Body of pancreas (tissue), 4 donors: ENCODE data around the gene DLG1. TPM values are rescaled to one million over a fixed set of nuclear protein-coding genes. Genes with fewer than 3 reads are reported as not detected.

Experiments used
- ATAC-seq: fragments of 150-250 bp; one replicate; pipeline ENCODE4 v1.9.1; 2016
- DNase-seq, 4 donors: peaks; one replicate each; pipeline ENCODE4 v3.0.0-alpha.2; 2019
- H3K27ac ChIP-seq, 4 donors: fragments of 200-600 bp; sonication (generic); 1 replicate in 3 of 4; 2 replicates in 1 of 4; pipeline versions ENCODE4 v1.5.1 to v1.6.1; 2016 to 2019; ENCODE audit warnings: mild to moderate bottlenecking in 1 of 4, mixed read lengths in 1 of 4, moderate library complexity in 1 of 4
- H3K27me3 ChIP-seq, 2 donors: fragments of 200-600 bp; sonication (generic); one replicate each; pipeline ENCODE4 v1.6.0; 2016; ENCODE audit warnings: mild to moderate bottlenecking in 1 of 2
- H3K36me3 ChIP-seq, 2 donors: fragments of 200-600 bp; sonication (generic); replicated peaks in 1 of 2; 2 replicates each; pipeline ENCODE4 v1.5.1; 2016; ENCODE audit warnings: low read depth in 2 of 2; ENCODE audit not compliant: insufficient read depth in 1 of 2
- H3K4me1 ChIP-seq: fragments of 200-600 bp; sonication (generic); one replicate; pipeline ENCODE4 v1.6.0; 2016
- H3K4me3 ChIP-seq, 2 donors: fragments of 200-600 bp; sonication (generic); 1 replicate in 1 of 2; 2 replicates in 1 of 2; pipeline ENCODE4 v1.5.1; 2016 to 2019
- H3K9me3 ChIP-seq, 3 donors: fragments of 200-600 bp; sonication (generic); 1 replicate in 2 of 3; 2 replicates in 1 of 3; pipeline ENCODE4 v1.5.1; 2016
- CTCF ChIP-seq, 7 experiments: fragments of 450-650 bp in 4 of 7; fragments of 200-600 bp in 3 of 7; sonication (generic) in 3 of 7; IDR thresholded peaks; one replicate each; pipeline ENCODE4 v1.5.1; 2016 to 2019; ENCODE audit warnings: antibody characterized with exemption in 7 of 7
- POLR2A ChIP-seq, 3 donors: fragments of 450-650 bp; IDR thresholded peaks; one replicate each; pipeline ENCODE4 v1.6.1; 2016; ENCODE audit warnings: antibody characterized with exemption in 3 of 3, mild to moderate bottlenecking in 2 of 3
- WGBS, 2 donors: methylation state at CpG; one replicate each; pipeline ENCODE4 v1.1.5; 2017; 5-methylcytosine and 5-hydroxymethylcytosine counted together
- intact Hi-C: fragments of 100-400 bp; cut with DNase I; formaldehyde crosslinking; loops from one replicate; pipeline ENCODE4 v1.15.1; 2023
- total RNA-seq, 2 donors: library from RNA; depleted of rRNA; stranded (reverse); fragments of >200 nt; gene quantifications; one replicate each; pipeline ENCODE4 v1.1.0, GENCODE V29; 2016

The DLG1 gene
- total RNA-seq, 2 donors from 2014 or later, result 45.8 to 48.8 TPM

GRCh38 chr3:197050511-197050910, 247.9 kb downstream of the DLG1 start:
- Histone ChIP-seq H3K36me3 (peaks cover 0 to 4% of the 10 kb centered on the region in 2 donors), H3K4me1 (no peaks in the 10 kb centered on the region), H3K27me3 (no peaks in the 10 kb centered on the region), H3K27ac (no peak overlapping the region), H3K4me3 (no peak overlapping the region), H3K9me3 (no peaks in the 10 kb centered on the region)
- WGBS, 2 donors, result 80 to 95% methylated on average over 2 of the region's 2 CpGs
- intact Hi-C loops, result no loop called here
- no peak for TF ChIP-seq CTCF (IDR thresholded peaks at IDR 0.05)
- no peak for TF ChIP-seq POLR2A (IDR thresholded peaks at IDR 0.05)
- no peak for DNase-seq
- ATAC-seq, result no peak

- intact Hi-C loops, result no loop called here
- no peaks in the 10 kb centered on the region for H3K4me1 ChIP-seq
- TF ChIP-seq POLR2A (IDR thresholded peaks at IDR 0.05), result no peak
- no peak for TF ChIP-seq CTCF (IDR thresholded peaks at IDR 0.05)
- no peak overlapping the region for H3K4me3 ChIP-seq
- peaks cover 0 to 6% of the 10 kb centered on the region in 2 donors for H3K36me3 ChIP-seq
- H3K27me3 ChIP-seq, result no peaks in the 10 kb centered on the region
- H3K27ac ChIP-seq, result no peak overlapping the region
- H3K9me3 ChIP-seq, result no peaks in the 10 kb centered on the region
- no peak for DNase-seq
- WGBS, 2 donors, result 96% methylated on average over 4 of the region's 4 CpGs
- ATAC-seq, result no peak
Observed at GRCh38 chr3:197042539-197042938, 255.9 kb downstream of the DLG1 start.

- Histone ChIP-seq H3K9me3 (no peaks in the 10 kb centered on the region), H3K27ac (no peak overlapping the region), H3K27me3 (no peaks in the 10 kb centered on the region), H3K4me1 (no peaks in the 10 kb centered on the region), H3K4me3 (no peak overlapping the region), H3K36me3 (peaks cover 0 to 6% of the 10 kb centered on the region in 2 donors)
- ATAC-seq (no peak), DNase-seq (no peak)
- no peak for TF ChIP-seq CTCF (IDR thresholded peaks at IDR 0.05)
- no peak for TF ChIP-seq POLR2A (IDR thresholded peaks at IDR 0.05)
- WGBS, 2 donors, result 86 to 88% methylated on average over 6 of the region's 6 CpGs
- intact Hi-C loops, result no loop called here
Observed at GRCh38 chr3:197041875-197042488, 256.4 kb downstream of the DLG1 start.

- intact Hi-C loops, result no loop called here
- no peak overlapping the region for H3K4me3 ChIP-seq
- no peaks in the 10 kb centered on the region for H3K27me3 ChIP-seq
- TF ChIP-seq CTCF (IDR thresholded peaks at IDR 0.05), result no peak
- H3K9me3 ChIP-seq, result no peaks in the 10 kb centered on the region
- no peaks in the 10 kb centered on the region for H3K4me1 ChIP-seq
- H3K27ac ChIP-seq, result no peak overlapping the region
- ATAC-seq (no peak), DNase-seq (no peak)
- 63 to 74% methylated on average over 4 of the region's 4 CpGs for WGBS, 2 donors
- peaks cover 0 to 6% of the 10 kb centered on the region in 2 donors for H3K36me3 ChIP-seq
Observed at GRCh38 chr3:197040658-197041057, 257.8 kb downstream of the DLG1 start.
